NT2/D1 (cell line): ENCODE results near the gene WDR5.

Source experiments
- SUZ12 ChIP-seq: IDR thresholded peaks from 2 replicates; pipeline ENCODE4 v1.6.1; 2011; ENCODE audit not compliant: insufficient read length, insufficient read depth; ENCODE audit errors: extremely low read depth
- YY1 ChIP-seq: IDR thresholded peaks from 2 replicates; pipeline ENCODE4 v1.6.1; 2011; ENCODE audit not compliant: insufficient read length, insufficient read depth
- ZNF274 ChIP-seq: IDR thresholded peaks from 2 replicates; pipeline ENCODE4 v1.6.1; 2011; ENCODE audit warnings: mild to moderate bottlenecking, low read depth, low read length

DNA sequence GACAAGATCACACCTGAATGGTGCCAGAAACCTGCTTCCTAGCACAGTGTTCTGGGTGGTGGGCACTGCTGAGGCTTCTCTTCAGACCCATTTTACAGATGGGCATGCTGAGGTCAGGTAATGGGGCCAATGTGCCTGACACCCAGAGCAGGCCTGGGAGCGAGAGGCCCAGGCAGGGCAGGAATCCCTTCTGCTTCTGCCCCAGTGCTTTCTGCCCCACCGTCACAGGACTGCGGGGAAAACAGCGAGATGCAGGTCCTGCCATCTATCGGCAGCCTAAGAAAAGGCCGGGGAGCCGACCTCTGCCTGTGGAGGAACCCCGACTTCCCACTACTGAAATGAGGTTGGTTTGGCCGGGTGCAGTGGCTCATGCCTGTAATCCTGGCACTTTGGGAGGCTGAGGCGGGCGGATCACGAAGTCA is 51.2 kb downstream of the WDR5 start:
- TF ChIP-seq YY1, result no peak
- TF ChIP-seq SUZ12, result no peak
- no peak for TF ChIP-seq ZNF274
